Panc1 (cell line): ENCODE measurements around the gene ACE2. TPM values are rescaled to one million over a fixed set of nuclear protein-coding genes. Genes with fewer than 3 reads are reported as not detected.

Experiments used
- ATAC-seq: fragments of 200-7000 bp; cut with Tn5 transposase; 2 replicates; pipeline ENCODE4 v1.9.1; 2020; ENCODE audit warnings: mild to moderate bottlenecking, moderate library complexity
- BruUV-seq: library from RNA; stranded (reverse); fragments of 400-500 nt; replicated peaks from 2 replicates; lab custom pipeline; 2021; lab: Mats Ljungman, UMichigan
- CTCF ChIA-PET: fragments of 300-600 bp; sonication (Branson Sonifier 250); formaldehyde crosslinking; loops from one replicate; lab custom pipeline; 2022; ENCODE audit warnings: antibody characterized with exemption; lab: Charles Lee
- POLR2A ChIA-PET: fragments of 300-600 bp; sonication (Branson Sonifier 250); formaldehyde crosslinking; loops from one replicate; lab custom pipeline; 2022; ENCODE audit warnings: antibody characterized with exemption; lab: Charles Lee
- DNase-seq: peaks from one replicate; pipeline ENCODE4 v3.0.0-alpha.2; 2010; ENCODE audit warnings: low read depth, low spot score
- H3K27ac ChIP-seq: 2 replicates; pipeline ENCODE4 v1.5.1; 2011; ENCODE audit warnings: mild to moderate bottlenecking, low read length, inconsistent platforms
- H3K27me3 ChIP-seq: fragments of 200-500 bp; sonication (Bioruptor generic); 2 replicates; pipeline ENCODE4 v1.6.0; 2014; ENCODE audit warnings: low read length, inconsistent platforms; ENCODE audit not compliant: control insufficient read depth, insufficient read depth
- H3K36me3 ChIP-seq: fragments of 200-500 bp; sonication (Bioruptor generic); 2 replicates; pipeline ENCODE4 v1.5.1; 2014; ENCODE audit warnings: inconsistent platforms, mild to moderate bottlenecking, low read length, moderate library complexity; ENCODE audit not compliant: control insufficient read depth, insufficient read depth
- H3K4me1 ChIP-seq: 2 replicates; pipeline ENCODE4 v1.5.1; 2011; ENCODE audit warnings: inconsistent platforms, mild to moderate bottlenecking, low read length, moderate library complexity; ENCODE audit not compliant: control insufficient read depth, insufficient read depth
- H3K4me3 ChIP-seq, 2 experiments: 2 replicates each; pipeline ENCODE4 v1.5.1; 2011 to 2012; ENCODE audit warnings: low read depth in 2 of 2, low read length in 2 of 2, mild to moderate bottlenecking in 2 of 2, inconsistent platforms in 1 of 2, moderate library complexity in 1 of 2
- H3K9me3 ChIP-seq: fragments of 200-500 bp; sonication (Bioruptor generic); 2 replicates; pipeline ENCODE4 v1.5.1; 2014; ENCODE audit warnings: low read depth, mild to moderate bottlenecking, inconsistent platforms, low read length, moderate library complexity; ENCODE audit not compliant: control insufficient read depth, insufficient read depth
- CTCF ChIP-seq: fragments of 450-650 bp; IDR thresholded peaks from 2 replicates; pipeline ENCODE4 v1.5.1; 2017; ENCODE audit warnings: mild to moderate bottlenecking
- POLR2AphosphoS5 ChIP-seq: IDR thresholded peaks from 2 replicates; pipeline ENCODE4 v1.6.1; 2012; ENCODE audit warnings: mild to moderate bottlenecking, low read depth, low read length, moderate library complexity
- REST ChIP-seq, 2 experiments: IDR thresholded peaks; 2 replicates each; pipeline ENCODE4 v1.6.1; 2011 to 2012; ENCODE audit warnings: low read depth in 2 of 2, control low read depth in 1 of 2, low read length in 1 of 2, mild to moderate bottlenecking in 1 of 2, moderate library complexity in 1 of 2; ENCODE audit not compliant: insufficient read depth in 1 of 2
- SIN3A ChIP-seq: IDR thresholded peaks from 2 replicates; pipeline ENCODE4 v1.6.1; 2012; ENCODE audit warnings: low read depth, mild to moderate bottlenecking, low read length, moderate library complexity, borderline replicate concordance; ENCODE audit not compliant: insufficient read depth
- TCF7L2 ChIP-seq: IDR thresholded peaks from 2 replicates; pipeline ENCODE4 v1.6.1; 2011; ENCODE audit warnings: mild to moderate bottlenecking, low read depth, low read length, inconsistent platforms
- in situ Hi-C: cut with HindIII; loops from 2 replicates; pipeline ENCODE4 v1.10.0; 2016; ENCODE audit warnings: low sequenced_read_pairs, low pct_unique_long_range_greater_than_20kb
- intact Hi-C: fragments of 100-400 bp; cut with micrococcal nuclease; formaldehyde crosslinking; loops from one replicate; pipeline ENCODE4 v1.10.0; 2022; ENCODE audit not compliant: unreplicated experiment
- total RNA-seq: library from RNA; stranded (reverse); gene quantifications from one replicate; pipeline ENCODE4 v1.2.1, GENCODE V29; 2021; ENCODE audit not compliant: unreplicated experiment

ACE2 gene
- total RNA-seq, 1 experiment from 2014 or later = not detected

GRCh38 chrX:15564981-15565579 lies 35.7 kb downstream of the ACE2 start:
- no peaks in the 10 kb centered on the region for H3K4me1 ChIP-seq
- H3K36me3 ChIP-seq = no peaks in the 10 kb centered on the region
- no peaks in the 10 kb centered on the region for H3K27me3 ChIP-seq
- no peak overlapping the region for H3K4me3 ChIP-seq
- H3K27ac ChIP-seq = no peak overlapping the region
- ChIA-PET POLR2A (no interaction called here), CTCF (interaction anchor here (0.5 to 1.1 kb wide), 3 partner anchors 67 to 385 kb away, joined by 3 to 4 read pairs (median 3); no protein-coding TSS in a partner anchor)
- in situ Hi-C loops (no loop called here), intact Hi-C loops (loop anchor here (2.0 to 10.0 kb wide), 2 partner anchors 66 to 220 kb away; no protein-coding TSS in a partner anchor)
- peak; percentile 8 for DNase-seq
- no peak; the same call in 1 of the 2 replicates for ATAC-seq
- TF ChIP-seq REST (IDR thresholded peaks at IDR 0.05; ENCODE audit: insufficient read depth in 1 of 2, low read depth in 2 of 2, low read length in 1 of 2) = no peak
- TF ChIP-seq CTCF = peak; percentile 69
- TF ChIP-seq SIN3A = no peak
- no peak for TF ChIP-seq TCF7L2
- H3K9me3 ChIP-seq = no peaks in the 10 kb centered on the region
- no TSS peak for BruUV-seq

- Histone ChIP-seq H3K9me3 (no peaks in the 10 kb centered on the region), H3K27ac (no peak overlapping the region), H3K4me1 (no peaks in the 10 kb centered on the region), H3K36me3 (no peaks in the 10 kb centered on the region), H3K4me3 (no peak overlapping the region), H3K27me3 (no peaks in the 10 kb centered on the region)
- DNase-seq = no peak
- TF ChIP-seq SIN3A (no peak), POLR2AphosphoS5 (no peak), REST (IDR thresholded peaks at IDR 0.05; ENCODE audit: insufficient read depth in 1 of 2, low read depth in 2 of 2, low read length in 1 of 2) (no peak), TCF7L2 (no peak), CTCF (no peak)
- ATAC-seq = no peak
- ChIA-PET POLR2A (no interaction called here), CTCF (no interaction called here)
- intact Hi-C loops = loop anchor here (10.0 kb wide), 1 partner anchor 218 kb away; no protein-coding TSS in a partner anchor
- in situ Hi-C loops = no loop called here
- no TSS peak for BruUV-seq
Observed at GRCh38 chrX:15563056-15563455, 37.7 kb downstream of the ACE2 start.
